SU-DHL-6 (cell line): ENCODE data around the gene MINDY1.

ENCODE experiments used
- EZH2phosphoT487 ChIP-seq: fragments of 200-600 bp; sonication (generic), shearing (Covaris generic); conservative IDR thresholded peaks from 2 replicates; pipeline ENCODE4 v1.6.1; 2018; ENCODE audit warnings: mild to moderate bottlenecking, antibody characterized with exemption, low read length, moderate library complexity, mixed read lengths
- TF ChIP-seq, protein P1 (sequence below): fragments of 200-600 bp; sonication (generic); IDR thresholded peaks from one replicate; pipeline ENCODE4 v1.5.1; 2017; ENCODE audit warnings: antibody characterized with exemption, mild to moderate bottlenecking, low read length, moderate library complexity; ENCODE audit not compliant: insufficient read depth, poor library complexity, severe bottlenecking

GRCh38 chr1:150987924-150988323 lies 18.8 kb downstream of the MINDY1 start:
- TF ChIP-seq, protein P1, sequence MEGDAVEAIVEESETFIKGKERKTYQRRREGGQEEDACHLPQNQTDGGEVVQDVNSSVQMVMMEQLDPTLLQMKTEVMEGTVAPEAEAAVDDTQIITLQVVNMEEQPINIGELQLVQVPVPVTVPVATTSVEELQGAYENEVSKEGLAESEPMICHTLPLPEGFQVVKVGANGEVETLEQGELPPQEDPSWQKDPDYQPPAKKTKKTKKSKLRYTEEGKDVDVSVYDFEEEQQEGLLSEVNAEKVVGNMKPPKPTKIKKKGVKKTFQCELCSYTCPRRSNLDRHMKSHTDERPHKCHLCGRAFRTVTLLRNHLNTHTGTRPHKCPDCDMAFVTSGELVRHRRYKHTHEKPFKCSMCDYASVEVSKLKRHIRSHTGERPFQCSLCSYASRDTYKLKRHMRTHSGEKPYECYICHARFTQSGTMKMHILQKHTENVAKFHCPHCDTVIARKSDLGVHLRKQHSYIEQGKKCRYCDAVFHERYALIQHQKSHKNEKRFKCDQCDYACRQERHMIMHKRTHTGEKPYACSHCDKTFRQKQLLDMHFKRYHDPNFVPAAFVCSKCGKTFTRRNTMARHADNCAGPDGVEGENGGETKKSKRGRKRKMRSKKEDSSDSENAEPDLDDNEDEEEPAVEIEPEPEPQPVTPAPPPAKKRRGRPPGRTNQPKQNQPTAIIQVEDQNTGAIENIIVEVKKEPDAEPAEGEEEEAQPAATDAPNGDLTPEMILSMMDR: no peak
- TF ChIP-seq EZH2phosphoT487: no peak
